GDM1 (cell line): ENCODE measurements around the gene PIGV.
"Not testable (repeated sequence)": the region's sequence is repeated elsewhere in the genome, so short reads cannot be mapped to it uniquely, and the experiment has no call there.

Experiments used
- DNase-seq: peaks from one replicate; lab custom pipeline; 2025; lab: John Stamatoyannopoulos, UW

PIGV gene

DNA sequence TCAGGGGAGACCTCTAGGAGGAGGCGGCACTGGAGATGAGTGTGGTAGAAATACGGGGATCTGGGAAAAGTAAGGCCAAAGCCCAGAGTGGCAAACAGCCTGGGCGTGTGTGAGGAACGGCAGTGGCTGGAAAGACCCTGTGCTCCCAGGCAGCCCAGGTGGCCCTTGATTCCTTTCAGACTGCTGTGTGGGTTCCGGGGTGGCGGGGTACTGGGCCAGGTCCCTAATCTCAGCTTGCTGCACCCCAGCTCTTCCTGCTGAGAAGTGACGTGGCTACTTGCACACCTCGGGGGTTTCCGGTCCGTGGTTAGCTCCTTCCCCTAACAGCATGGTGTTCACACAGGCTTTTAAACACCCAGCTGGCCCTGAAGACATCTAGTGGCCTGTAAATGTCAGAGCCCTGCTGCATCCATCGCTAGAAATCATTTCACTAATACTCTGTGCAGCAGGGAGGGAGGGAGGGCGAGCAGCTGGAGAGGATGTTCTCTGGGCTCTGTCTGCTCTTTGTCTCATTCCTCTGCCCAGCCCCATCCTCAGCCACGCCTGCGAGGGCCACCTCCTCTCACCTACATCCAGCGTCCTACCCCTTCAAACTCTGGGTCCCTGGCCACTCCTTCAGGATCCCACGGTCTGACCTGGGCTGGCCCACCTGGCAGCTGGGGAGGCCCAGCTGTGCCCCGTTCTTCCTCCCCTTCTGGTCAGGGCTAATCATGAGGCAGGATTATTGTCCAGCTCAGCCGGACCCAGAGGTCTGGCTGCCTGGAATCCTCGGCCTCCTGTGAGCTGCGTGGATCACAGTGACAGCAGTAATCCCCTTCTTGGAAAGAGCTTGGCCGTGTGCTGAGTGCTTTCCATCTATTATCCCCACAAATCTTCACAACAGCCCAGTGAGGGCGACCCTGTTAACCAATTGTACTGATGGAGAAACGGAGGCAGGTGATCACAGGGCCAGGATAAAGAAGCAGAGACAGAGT lies 46.0 kb downstream of the PIGV start:
- peak; percentile 47 for DNase-seq

DNA sequence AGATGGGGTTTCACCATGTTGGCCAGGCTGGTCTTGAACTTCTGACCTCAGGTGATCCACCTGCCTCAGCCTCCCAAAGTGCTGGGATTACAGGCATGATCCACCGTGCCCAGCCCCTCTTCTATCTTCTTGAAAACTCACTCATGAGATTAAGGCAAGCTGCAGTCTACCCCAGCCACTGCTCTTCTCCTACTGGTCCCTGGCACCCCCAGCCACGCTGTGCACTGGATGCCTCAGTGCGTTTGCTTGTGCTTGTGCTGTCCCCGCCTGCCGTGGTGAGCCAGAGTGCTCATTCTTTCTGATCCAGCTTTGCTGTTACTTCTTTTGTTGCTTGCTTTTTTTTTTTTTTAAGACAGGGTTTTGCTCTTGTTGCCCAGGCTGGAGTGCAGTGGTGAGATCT lies 49.9 kb downstream of the PIGV start:
- DNase-seq: not testable (repeated sequence)

DNA sequence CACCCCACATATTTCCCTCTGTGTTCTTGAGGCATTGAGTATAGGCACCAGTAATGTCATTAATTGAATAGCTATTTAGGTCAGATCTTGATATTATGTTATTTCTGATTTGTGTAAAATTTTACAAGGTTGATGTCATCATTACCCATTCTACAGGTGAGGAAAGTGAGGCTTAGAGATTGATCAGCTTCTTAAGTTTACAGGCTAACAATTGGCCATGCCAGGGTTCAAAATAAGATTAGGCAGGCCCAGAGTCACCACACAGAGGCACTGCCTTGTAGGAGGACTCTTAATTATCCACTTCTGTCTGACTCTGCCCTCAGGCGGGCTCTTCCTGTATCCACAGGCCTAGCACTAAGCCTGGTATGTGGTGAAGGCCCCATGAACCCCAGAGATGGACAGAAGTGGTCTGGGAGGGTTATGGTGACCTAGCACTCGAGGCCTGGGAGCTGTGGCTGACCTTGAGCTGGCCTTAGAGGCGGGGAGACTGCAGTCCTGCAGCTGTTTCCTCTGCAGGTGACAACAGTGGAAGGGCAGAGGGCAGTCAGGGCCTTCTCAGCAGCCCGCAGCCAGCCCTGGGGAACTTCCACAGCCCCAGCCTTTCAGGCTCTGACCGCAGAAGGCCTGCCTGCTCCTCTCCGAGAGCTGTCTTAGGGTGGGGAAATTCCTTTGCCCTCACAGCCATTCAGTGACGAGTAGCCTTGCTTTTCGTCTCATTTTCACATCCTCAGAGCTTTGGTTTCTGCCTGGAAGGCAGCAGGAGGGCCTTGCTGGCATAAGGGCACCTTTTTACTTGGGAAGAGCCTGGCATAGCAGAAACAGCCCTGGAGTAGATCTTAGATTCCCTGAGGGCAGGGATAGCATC lies 51.0 kb downstream of the PIGV start:
- no peak for DNase-seq

DNA sequence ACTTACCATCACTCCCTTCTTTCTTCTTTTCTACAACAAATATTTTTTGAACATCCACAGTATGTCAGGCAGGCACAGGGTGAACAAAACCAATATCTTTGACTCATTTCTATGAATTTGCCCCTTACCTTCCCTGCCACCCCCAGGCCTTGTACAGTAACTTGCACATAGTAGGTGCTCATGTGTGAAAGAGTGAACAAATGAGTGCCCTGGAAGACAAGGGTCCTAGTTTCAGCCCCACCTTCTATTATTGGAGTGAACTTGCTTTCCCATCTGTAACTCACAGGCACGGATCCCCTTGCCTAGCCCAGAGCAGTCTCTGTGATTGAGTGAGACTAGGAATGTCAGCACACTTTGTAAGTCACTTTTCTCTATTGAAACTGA lies 51.6 kb downstream of the PIGV start:
- no peak for DNase-seq

DNA sequence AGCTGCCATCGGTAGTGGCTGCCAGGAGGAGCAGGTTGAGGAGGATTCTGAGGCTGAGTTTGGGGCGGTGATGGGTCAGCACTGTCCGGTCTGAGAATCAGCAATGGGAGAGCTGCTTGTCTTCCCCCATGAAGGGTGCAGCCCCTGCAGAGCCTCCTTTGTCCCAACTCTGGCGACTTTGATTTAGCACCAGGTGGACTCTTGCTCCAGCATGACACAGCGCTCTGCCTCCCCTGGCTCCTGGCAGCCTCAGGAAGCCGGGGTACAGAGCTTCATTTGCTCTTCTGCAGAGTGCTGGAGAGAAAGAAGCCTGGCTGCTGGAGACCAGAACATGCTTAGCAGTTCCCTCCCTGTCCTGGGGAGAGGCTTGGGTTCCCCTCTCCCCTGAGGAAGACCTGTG lies 52.0 kb downstream of the PIGV start:
- no peak for DNase-seq

DNA sequence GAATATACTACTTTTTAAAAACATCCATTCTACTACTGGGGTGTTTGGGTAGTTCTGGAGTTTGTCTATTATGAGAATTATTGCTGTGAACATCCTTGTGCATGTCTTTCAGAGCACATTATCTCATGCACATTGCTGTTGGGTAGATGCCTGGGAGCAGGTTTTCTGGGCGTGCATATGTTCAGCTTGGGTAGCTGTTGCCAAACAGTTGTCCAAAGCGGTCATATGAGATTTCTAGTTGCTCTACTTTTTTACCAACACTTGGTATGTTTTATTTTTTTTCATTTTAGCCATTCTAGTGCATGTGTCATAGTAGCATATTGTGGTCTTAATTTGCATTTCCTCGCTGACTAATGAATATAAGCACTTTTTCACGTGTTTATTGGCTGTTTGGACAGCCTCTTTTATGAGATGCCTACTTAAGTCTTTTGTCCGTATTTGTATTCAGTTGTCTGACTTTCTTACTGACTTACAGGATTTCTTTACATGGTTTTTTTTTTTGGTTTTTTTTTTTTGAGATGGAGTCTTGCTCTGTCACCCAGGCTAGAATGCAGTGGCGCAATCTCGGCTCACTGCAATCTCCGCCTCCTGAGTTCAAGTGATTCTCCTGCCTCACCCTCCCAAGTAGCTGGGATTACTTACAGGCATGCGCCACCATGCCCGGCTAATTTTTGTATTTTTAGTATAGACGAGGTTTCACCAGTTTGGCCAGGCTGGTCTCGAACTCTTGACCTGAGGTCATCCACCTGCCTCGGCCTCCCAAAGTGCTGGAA lies 56.9 kb downstream of the PIGV start:
- DNase-seq: no peak

DNA sequence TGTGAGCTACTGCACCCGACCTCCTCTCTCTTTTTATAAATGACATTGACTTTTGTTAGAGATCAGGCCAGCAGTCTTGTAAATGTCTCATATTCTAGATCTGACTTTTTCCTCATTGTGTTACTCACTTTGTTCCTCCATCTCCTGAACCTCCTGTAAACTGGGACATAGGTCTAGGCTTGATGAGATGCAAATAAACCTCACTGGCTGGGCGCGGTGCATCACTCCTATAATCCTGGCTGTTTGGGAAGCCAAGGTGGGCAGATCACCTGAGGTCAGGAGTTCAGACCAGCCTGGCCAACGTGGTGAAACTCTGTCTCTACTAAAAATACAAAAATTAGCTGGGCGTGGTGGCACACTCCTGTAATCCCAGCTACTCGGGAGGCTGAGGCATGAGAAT lies 60.1 kb downstream of the PIGV start:
- DNase-seq: not testable (repeated sequence)
